Measurements from ENCODE around the gene C2CD4C. TPM values are rescaled to one million over a fixed set of nuclear protein-coding genes. Genes with fewer than 3 reads are reported as not detected.

Gene C2CD4C
- total RNA-seq, 1 experiment from 2014 or later = 9.8 TPM

GRCh38 chr19:397941-398706 lies 10.8 kb downstream of the C2CD4C start:
- ChIA-PET POLR2A (no interaction called here), CTCF (interaction anchor here (1.1 to 1.6 kb wide), 2 partner anchors 15 to 113 kb away, joined by 3 to 4 read pairs; no protein-coding TSS in a partner anchor)
- Mint-ChIP-seq H3K4me1 (no peaks in the 10 kb centered on the region), H3K36me3 (peaks cover 7% of the 10 kb centered on the region), H3K27ac (no peak overlapping the region), H3K4me3 (no peak overlapping the region), H3K27me3 (ENCODE audit: low read depth) (peaks cover 2% of the 10 kb centered on the region; the same call in 1 of the 2 replicates), H3K9me3 (peaks cover 9% of the 10 kb centered on the region)
- no peak for DNase-seq (ENCODE audit: low spot score)
- TF ChIP-seq ZBTB43 (CRISPR knock-in tag; IDR thresholded peaks at IDR 0.05) (no peak), ZNF532 (CRISPR knock-in tag; IDR thresholded peaks at IDR 0.05; ENCODE audit: borderline replicate concordance) (no peak), AFF4 (CRISPR knock-in tag; IDR thresholded peaks at IDR 0.05; ENCODE audit: borderline replicate concordance) (no peak), SMAD4 (CRISPR knock-in tag; IDR thresholded peaks at IDR 0.05) (no peak), CBFB (CRISPR knock-in tag; IDR thresholded peaks at IDR 0.05; ENCODE audit: low read depth) (no peak), CREB1 (CRISPR knock-in tag; IDR thresholded peaks at IDR 0.05) (no peak), JAZF1 (CRISPR knock-in tag; IDR thresholded peaks at IDR 0.05) (no peak), ELF4 (CRISPR knock-in tag; IDR thresholded peaks at IDR 0.05; ENCODE audit: low read depth) (no peak), MLX (CRISPR knock-in tag; IDR thresholded peaks at IDR 0.05) (no peak)
- no peak for ATAC-seq

GRCh38 chr19:397321-397720 lies 11.6 kb downstream of the C2CD4C start:
- H3K9me3 Mint-ChIP-seq = peaks cover 15% of the 10 kb centered on the region
- CTCF ChIA-PET = interaction anchor here (0.6 to 1.0 kb wide), 2 partner anchors 13 to 114 kb away, joined by 3 read pairs; no protein-coding TSS in a partner anchor
- TF ChIP-seq CDX4 (CRISPR knock-in tag; IDR thresholded peaks at IDR 0.05; ENCODE audit: borderline replicate concordance) = no peak
- TF ChIP-seq ZNF425 (CRISPR knock-in tag; conservative IDR thresholded peaks at IDR 0.05) = no peak
- no peak for TF ChIP-seq USF2 (CRISPR knock-in tag; IDR thresholded peaks at IDR 0.05)
- no peak for TF ChIP-seq ERG (CRISPR knock-in tag; IDR thresholded peaks at IDR 0.05)
- TF ChIP-seq HMGA2 (CRISPR knock-in tag; IDR thresholded peaks at IDR 0.05) = no peak
- no peak for TF ChIP-seq SMAD3 (CRISPR knock-in tag; IDR thresholded peaks at IDR 0.05; ENCODE audit: borderline replicate concordance)
- TF ChIP-seq ZSCAN18 (CRISPR knock-in tag; IDR thresholded peaks at IDR 0.05) = no peak

More at GRCh38 chr19:397321-397720, 11.6 kb downstream of the C2CD4C start:
- peaks cover 2% of the 10 kb centered on the region; the same call in 1 of the 2 replicates for H3K27me3 Mint-ChIP-seq (ENCODE audit: low read depth)
- no peak overlapping the region for H3K27ac Mint-ChIP-seq
- no peak overlapping the region for H3K4me3 Mint-ChIP-seq
- DNase-seq (ENCODE audit: low spot score) = no peak
- ATAC-seq = no peak
- no peaks in the 10 kb centered on the region for H3K4me1 Mint-ChIP-seq
- POLR2A ChIA-PET = no interaction called here
- H3K36me3 Mint-ChIP-seq = peaks cover 9% of the 10 kb centered on the region

Measured in WTC11 (cell line).